A549 (cell line): Measurements from ENCODE around the gene KREMEN1. TPM values are rescaled to one million over a fixed set of nuclear protein-coding genes. Genes with fewer than 3 reads are reported as not detected.
A peak's percentile ranks its signal among the peaks of the same experiment; 100 is the strongest.

Experiments
- ATAC-seq, 2 experiments: fragments of 200-7000 bp in 1 of 2; fragments of >200 bp in 1 of 2; cut with Nextera tagmentation in 1 of 2; cut with Tn5 transposase in 1 of 2; 3 replicates each; pipeline versions ENCODE4 v1.8.0 to v1.9.1; 2018 to 2020; ENCODE audit warnings: mild to moderate bottlenecking in 1 of 2, moderate library complexity in 1 of 2
- CTCF ChIA-PET: fragments of 300-600 bp; sonication (Branson Sonifier 250); formaldehyde crosslinking; extraction: SDS; loops from one replicate; lab custom pipeline; 2021; ENCODE audit warnings: antibody characterized with exemption, inconsistent platforms; lab: Yijun Ruan, JAX
- POLR2A ChIA-PET: fragments of 350-600 bp; formaldehyde crosslinking; extraction: SDS; loops from one replicate; lab custom pipeline; 2021; ENCODE audit warnings: antibody characterized with exemption, inconsistent platforms; lab: Yijun Ruan, JAX
- DNase-seq, 2 experiments: peaks; one replicate each; pipeline versions ENCODE4 v3.0.0 to v3.0.0-alpha.2; 2011 to 2016; ENCODE audit warnings: low read depth in 1 of 2, low spot score in 1 of 2
- FAIRE-seq: peaks from 2 replicates; lab custom pipeline; 2011; peaks lifted over from hg19 to GRCh38; lab: Jason Lieb, UNC
- H3K27ac ChIP-seq, 2 experiments: fragments of >200 bp; sonication (Bioruptor Twin); formaldehyde crosslinking; 3 replicates each; pipeline ENCODE4 v1.5.1; 2016 to 2017
- H3K4me1 ChIP-seq: fragments of >200 bp; sonication (Bioruptor Twin); formaldehyde crosslinking; 3 replicates; pipeline ENCODE4 v1.6.1; 2016
- H3K4me2 ChIP-seq: fragments of >200 bp; sonication (Bioruptor Twin); formaldehyde crosslinking; 3 replicates; pipeline ENCODE4 v1.6.1; 2016
- H3K4me3 ChIP-seq: fragments of >200 bp; sonication (Bioruptor Twin); formaldehyde crosslinking; 3 replicates; pipeline ENCODE4 v1.5.1; 2016
- H3K9me3 ChIP-seq: fragments of >200 bp; sonication (Bioruptor Twin); formaldehyde crosslinking; 3 replicates; pipeline ENCODE4 v1.6.1; 2016
- CEBPB ChIP-seq, 2 experiments: fragments of >200 bp in 1 of 2; sonication (Bioruptor Twin) in 1 of 2; formaldehyde crosslinking in 1 of 2; IDR thresholded peaks; 2 replicates each; pipeline ENCODE4 v1.6.1; 2012 to 2016
- FOSL2 ChIP-seq, 2 experiments: fragments of 450-650 bp in 1 of 2; fragments of >200 bp in 1 of 2; sonication (Bioruptor Twin) in 1 of 2; formaldehyde crosslinking; IDR thresholded peaks; 2 replicates each; pipeline versions ENCODE4 v1.5.0 to v1.6.1; 2016 to 2020; ENCODE audit warnings: mild to moderate bottlenecking in 1 of 2, moderate library complexity in 1 of 2
- FOXS1 ChIP-seq: fragments of 250-450 bp; sonication (Bioruptor Pico); IDR thresholded peaks from 2 replicates; pipeline ENCODE4 v1.5.0; 2020; ENCODE audit warnings: mild to moderate bottlenecking, moderate library complexity
- HDAC2 ChIP-seq: fragments of 200-600 bp; sonication (generic); IDR thresholded peaks from 2 replicates; pipeline ENCODE4 v1.6.1; 2016
- HMGXB4 ChIP-seq: fragments of 250-450 bp; sonication (Bioruptor Pico); IDR thresholded peaks from 2 replicates; pipeline ENCODE4 v1.5.0; 2021; ENCODE audit warnings: mild to moderate bottlenecking, moderate library complexity, borderline replicate concordance
- HOXB5 ChIP-seq: fragments of 250-450 bp; sonication (Bioruptor Pico); IDR thresholded peaks from 2 replicates; pipeline ENCODE4 v1.5.0; 2020; ENCODE audit warnings: mild to moderate bottlenecking, moderate library complexity
- MYC ChIP-seq: IDR thresholded peaks from 2 replicates; pipeline ENCODE4 v1.6.1; 2012; ENCODE audit warnings: mild to moderate bottlenecking, inconsistent platforms, low read length, improper control_type of control experiment, borderline replicate concordance
- NFE2L2 ChIP-seq: fragments of 150-350 bp; conservative IDR thresholded peaks from 2 replicates; pipeline ENCODE4 v1.6.1; 2014; ENCODE audit warnings: low read length
- RAD21 ChIP-seq, 2 experiments: fragments of >200 bp in 1 of 2; sonication (Bioruptor Twin) in 1 of 2; formaldehyde crosslinking in 1 of 2; IDR thresholded peaks in 1 of 2; conservative IDR thresholded peaks in 1 of 2; 2 replicates in 1 of 2; 3 replicates in 1 of 2; pipeline ENCODE4 v1.6.1; 2012 to 2018; ENCODE audit warnings: inconsistent platforms in 1 of 2
- RARB ChIP-seq: fragments of 250-450 bp; sonication (Bioruptor Pico); IDR thresholded peaks from 2 replicates; pipeline ENCODE4 v1.8.0; 2021; ENCODE audit warnings: mild to moderate bottlenecking, moderate library complexity
- SMC3 ChIP-seq: fragments of >200 bp; sonication (Bioruptor Twin); formaldehyde crosslinking; IDR thresholded peaks from 3 replicates; pipeline ENCODE4 v1.6.1; 2018; ENCODE audit warnings: inconsistent platforms
- TFCP2L1 ChIP-seq: fragments of 250-450 bp; sonication (Bioruptor Pico); IDR thresholded peaks from 2 replicates; pipeline ENCODE4 v1.5.0; 2021; ENCODE audit warnings: mild to moderate bottlenecking
- ZSCAN20 ChIP-seq: fragments of 250-450 bp; sonication (Bioruptor Pico); IDR thresholded peaks from 2 replicates; pipeline ENCODE4 v1.8.0; 2022; ENCODE audit warnings: mild to moderate bottlenecking, moderate library complexity
- WGBS: methylation state at CpG from one replicate; pipeline ENCODE4 v1.1.6; 2017; ENCODE audit errors: missing lambda C conversion rate; 5-methylcytosine and 5-hydroxymethylcytosine counted together
- polyA plus RNA-seq, 4 experiments: library from polyadenylated mRNA; depleted of rRNA in 3 of 4; stranded (reverse); fragments of >200 nt; fragmentation: RNase III in 1 of 4; extraction: RNeasy Plus Mini Kit Qiagen cat#74134 plus additional on column Dnase treatment in 1 of 4; gene quantifications; 2 replicates in 3 of 4; 3 replicates in 1 of 4; pipeline ENCODE4 v1.2.3, GENCODE V29; 2011 to 2017
- TF ChIP-seq, protein P1 (sequence below): fragments of >200 bp; sonication (Bioruptor Twin); formaldehyde crosslinking; IDR thresholded peaks from 3 replicates; pipeline ENCODE4 v1.5.1; 2016
- TF ChIP-seq, protein P2 (sequence below): fragments of >200 bp; sonication (Bioruptor Twin); formaldehyde crosslinking; IDR thresholded peaks from 2 replicates; pipeline ENCODE4 v1.6.1; 2016

KREMEN1 gene
- polyA plus RNA-seq, 2 of the 4 experiments (the other 2 are of a cell fraction), result 1.7 to 2.5 TPM

GRCh38 chr22:29202212-29203192 is 129.7 kb downstream of the KREMEN1 start:
- H3K4me2 ChIP-seq, result no peak overlapping the region
- TF ChIP-seq, protein P1, sequence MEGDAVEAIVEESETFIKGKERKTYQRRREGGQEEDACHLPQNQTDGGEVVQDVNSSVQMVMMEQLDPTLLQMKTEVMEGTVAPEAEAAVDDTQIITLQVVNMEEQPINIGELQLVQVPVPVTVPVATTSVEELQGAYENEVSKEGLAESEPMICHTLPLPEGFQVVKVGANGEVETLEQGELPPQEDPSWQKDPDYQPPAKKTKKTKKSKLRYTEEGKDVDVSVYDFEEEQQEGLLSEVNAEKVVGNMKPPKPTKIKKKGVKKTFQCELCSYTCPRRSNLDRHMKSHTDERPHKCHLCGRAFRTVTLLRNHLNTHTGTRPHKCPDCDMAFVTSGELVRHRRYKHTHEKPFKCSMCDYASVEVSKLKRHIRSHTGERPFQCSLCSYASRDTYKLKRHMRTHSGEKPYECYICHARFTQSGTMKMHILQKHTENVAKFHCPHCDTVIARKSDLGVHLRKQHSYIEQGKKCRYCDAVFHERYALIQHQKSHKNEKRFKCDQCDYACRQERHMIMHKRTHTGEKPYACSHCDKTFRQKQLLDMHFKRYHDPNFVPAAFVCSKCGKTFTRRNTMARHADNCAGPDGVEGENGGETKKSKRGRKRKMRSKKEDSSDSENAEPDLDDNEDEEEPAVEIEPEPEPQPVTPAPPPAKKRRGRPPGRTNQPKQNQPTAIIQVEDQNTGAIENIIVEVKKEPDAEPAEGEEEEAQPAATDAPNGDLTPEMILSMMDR, result peak; percentile 35
- TF ChIP-seq SMC3, result 0 out of 3 replicates have a peak, but pooled peaks have one; percentile 23
- TF ChIP-seq, protein P2, sequence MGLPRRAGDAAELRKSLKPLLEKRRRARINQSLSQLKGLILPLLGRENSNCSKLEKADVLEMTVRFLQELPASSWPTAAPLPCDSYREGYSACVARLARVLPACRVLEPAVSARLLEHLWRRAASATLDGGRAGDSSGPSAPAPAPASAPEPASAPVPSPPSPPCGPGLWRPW, result no peak
- TF ChIP-seq RAD21 (conservative IDR thresholded peaks at IDR 0.05 in 1 of 2, IDR thresholded peaks at IDR 0.05 in 1 of 2), result peak; percentile 23 to 39; a peak in 1 of 5 replicates
- no peak for TF ChIP-seq HDAC2
- ATAC-seq (peak in 1 of 2 experiments; percentile 68; a peak in 3 of 6 replicates), FAIRE-seq (no peak), DNase-seq (peak; percentile 18 to 24)
- no peaks in the 10 kb centered on the region for H3K4me1 ChIP-seq
- H3K4me3 ChIP-seq, result no peak overlapping the region
- no peak overlapping the region for H3K27ac ChIP-seq
- no peaks in the 10 kb centered on the region for H3K9me3 ChIP-seq
- ChIA-PET POLR2A (no interaction called here), CTCF (interaction anchor here (0.6 to 5.4 kb wide), 7 partner anchors 15 to 49 kb away, joined by 3 to 36 read pairs (median 3); no protein-coding TSS in a partner anchor)
- 75% methylated on average over 18 of the region's 24 CpGs for WGBS

GRCh38 chr22:29203488-29204454 is 130.9 kb downstream of the KREMEN1 start:
- no peak for DNase-seq
- no peaks in the 10 kb centered on the region for H3K4me1 ChIP-seq
- TF ChIP-seq HOXB5 (CRISPR knock-in tag) (no peak), HMGXB4 (CRISPR knock-in tag) (no peak), ZSCAN20 (no peak), FOXS1 (CRISPR knock-in tag) (no peak), MYC (no peak), CEBPB (IDR thresholded peaks at IDR 0.05) (no peak), TFCP2L1 (CRISPR knock-in tag) (no peak), RARB (no peak), FOSL2 (IDR thresholded peaks at IDR 0.05) (no peak), FOSL2 (CRISPR knock-in tag; IDR thresholded peaks at IDR 0.05) (no peak), NFE2L2 (no peak)
- TF ChIP-seq, all 56 proteins: peak for 0
- no peak overlapping the region for H3K4me3 ChIP-seq
- no peak overlapping the region for H3K4me2 ChIP-seq
- POLR2A ChIA-PET, result no interaction called here
- no peak for FAIRE-seq
- no peak for ATAC-seq
- no peak overlapping the region for H3K27ac ChIP-seq
- H3K9me3 ChIP-seq, result no peaks in the 10 kb centered on the region
- 77% methylated on average over 9 of the region's 9 CpGs for WGBS
- CTCF ChIA-PET, result interaction anchor here (0.6 to 5.4 kb wide), 4 partner anchors 34 to 50 kb away, joined by 3 to 36 read pairs (median 4); no protein-coding TSS in a partner anchor
